ENCODE results near the gene BTBD2.
A peak's percentile ranks its signal among the peaks of the same experiment; 100 is the strongest.

The BTBD2 gene

GRCh38 chr19:2015608-2015950 is at the start of gene BTBD2:
TSS of gene BTBD2 (minus strand) at chr19:2015714. CDS start at chr19:2015703, 11 bp downstream.
- peak; percentile 66 for DNase-seq

- DNase-seq = no peak
Measured at GRCh38 chr19:2064788-2065524, 49.4 kb upstream of the BTBD2 start.

- no peak for DNase-seq
Measured at GRCh38 chr19:2064395-2064787, 48.9 kb upstream of the BTBD2 start.

- no peak for DNase-seq
Measured at GRCh38 chr19:2063824-2064223, 48.3 kb upstream of the BTBD2 start.

GRCh38 chr19:2062770-2063169 is 47.3 kb upstream of the BTBD2 start:
- DNase-seq = no peak

GRCh38 chr19:2062389-2062729 is 46.8 kb upstream of the BTBD2 start:
- no peak for DNase-seq

- peak; percentile 100 for DNase-seq
Measured at GRCh38 chr19:2061495-2062388, 46.2 kb upstream of the BTBD2 start.

- DNase-seq = no peak
Measured at GRCh38 chr19:2060884-2061494, 45.5 kb upstream of the BTBD2 start.

- no peak for DNase-seq
Measured at GRCh38 chr19:2059422-2060201, 44.1 kb upstream of the BTBD2 start.

GRCh38 chr19:2058570-2059421 is 43.3 kb upstream of the BTBD2 start:
- DNase-seq = no peak

GRCh38 chr19:2057484-2058469 is 42.3 kb upstream of the BTBD2 start:
- DNase-seq = no peak

GRCh38 chr19:2056837-2057192 is 41.3 kb upstream of the BTBD2 start:
- no peak for DNase-seq

GRCh38 chr19:2055931-2056836 is 40.7 kb upstream of the BTBD2 start:
- no peak for DNase-seq

- DNase-seq = no peak
Measured at GRCh38 chr19:2054763-2055162, 39.2 kb upstream of the BTBD2 start.

GRCh38 chr19:2053601-2054389 is 38.3 kb upstream of the BTBD2 start:
- no peak for DNase-seq

- DNase-seq = no peak
Measured at GRCh38 chr19:2051773-2052704, 36.5 kb upstream of the BTBD2 start.

- DNase-seq = peak; percentile 97
Measured at GRCh38 chr19:2050991-2051772, 35.7 kb upstream of the BTBD2 start, which contains the start of gene MKNK2. TSS of gene MKNK2 (minus strand) at chr19:2051244. CDS start at chr19:2050851, 393 bp downstream.

All from activated CD8-positive, alpha-beta memory T cell treated with anti-CD3 and anti-CD28 coated beads, Interleukin-2, amount 50 U/mL, for 4 hours (primary cell).